Neuronal stem cell (in vitro differentiated cells): ENCODE results near the gene CAND1.

ENCODE experiments used
- DNase-seq: peaks from one replicate; pipeline ENCODE4 v3.0.0-alpha.2; 2013; ENCODE audit warnings: low spot score
- H2AFZ ChIP-seq: one replicate; pipeline ENCODE4 v1.6.1; 2013; ENCODE audit warnings: mild to moderate bottlenecking, low read length, inconsistent platforms
- H2AK5ac ChIP-seq: 2 replicates; pipeline ENCODE4 v1.6.1; 2013; ENCODE audit warnings: low read depth, mild to moderate bottlenecking, inconsistent platforms, low read length, moderate library complexity, mixed read lengths
- H2BK120ac ChIP-seq: 2 replicates; pipeline ENCODE4 v1.6.1; 2013; ENCODE audit warnings: low read depth, mild to moderate bottlenecking, inconsistent platforms, low read length, moderate library complexity, mixed read lengths
- H2BK12ac ChIP-seq: one replicate; pipeline ENCODE4 v1.6.1; 2013; ENCODE audit warnings: low read length, inconsistent platforms
- H2BK15ac ChIP-seq: 2 replicates; pipeline ENCODE4 v1.6.1; 2013; ENCODE audit warnings: mild to moderate bottlenecking, low read length, inconsistent platforms, mixed read lengths
- H2BK5ac ChIP-seq: one replicate; pipeline ENCODE4 v1.6.1; 2013; ENCODE audit warnings: inconsistent platforms, mild to moderate bottlenecking, low read length, moderate library complexity
- H3K14ac ChIP-seq: one replicate; pipeline ENCODE4 v1.6.1; 2013; ENCODE audit warnings: low read length, inconsistent platforms
- H3K18ac ChIP-seq: 2 replicates; pipeline ENCODE4 v1.6.1; 2013; ENCODE audit warnings: low read length, inconsistent platforms
- H3K23ac ChIP-seq: 2 replicates; pipeline ENCODE4 v1.6.1; 2013; ENCODE audit warnings: low read depth, mild to moderate bottlenecking, mixed read lengths, low read length, inconsistent platforms; ENCODE audit not compliant: poor library complexity
- H3K27ac ChIP-seq: replicated peaks from 3 replicates; pipeline ENCODE4 v1.5.1; 2013; ENCODE audit warnings: low read length, inconsistent platforms
- H3K27me3 ChIP-seq, 3 experiments: 2 replicates each; pipeline ENCODE4 v1.6.1; 2013; ENCODE audit warnings: low read length in 3 of 3, mild to moderate bottlenecking in 2 of 3, inconsistent platforms in 1 of 3, low read depth in 1 of 3, mixed read lengths in 1 of 3, moderate library complexity in 1 of 3; ENCODE audit not compliant: control insufficient read depth in 3 of 3, insufficient read depth in 3 of 3
- H3K36me3 ChIP-seq, 2 donors: replicated peaks in 1 of 2; 2 replicates each; pipeline ENCODE4 v1.6.1; 2013; ENCODE audit warnings: low read length in 2 of 2; ENCODE audit not compliant: control insufficient read depth in 2 of 2, insufficient read depth in 2 of 2
- H3K4ac ChIP-seq: 2 replicates; pipeline ENCODE4 v1.6.1; 2013; ENCODE audit warnings: inconsistent platforms, mild to moderate bottlenecking, low read length, moderate library complexity
- H3K4me1 ChIP-seq, 2 donors: 1 replicate in 1 of 2; 2 replicates in 1 of 2; pipeline ENCODE4 v1.6.1; 2013; ENCODE audit warnings: low read length in 2 of 2, low read depth in 1 of 2; ENCODE audit not compliant: control insufficient read depth in 2 of 2, insufficient read depth in 1 of 2
- H3K4me2 ChIP-seq: one replicate; pipeline ENCODE4 v1.6.1; 2013; ENCODE audit warnings: mild to moderate bottlenecking, low read length, inconsistent platforms; ENCODE audit not compliant: insufficient read depth, poor library complexity, severe bottlenecking
- H3K4me3 ChIP-seq, 2 donors: 2 replicates each; pipeline ENCODE4 v1.5.1; 2013; ENCODE audit warnings: low read length in 2 of 2, mild to moderate bottlenecking in 2 of 2, inconsistent platforms in 1 of 2, moderate library complexity in 1 of 2
- H3K79me1 ChIP-seq: one replicate; pipeline ENCODE4 v1.6.1; 2013; ENCODE audit warnings: low read depth, mild to moderate bottlenecking, inconsistent platforms, low read length, moderate library complexity
- H3K9ac ChIP-seq: one replicate; pipeline ENCODE4 v1.6.1; 2013; ENCODE audit warnings: mild to moderate bottlenecking, low read depth, low read length, inconsistent platforms; ENCODE audit not compliant: poor library complexity
- H3K9me3 ChIP-seq, 2 donors: replicated peaks in 1 of 2; 2 replicates each; pipeline versions ENCODE3 to v1.6.1; 2013; ENCODE audit warnings: low read length in 2 of 2, mild to moderate bottlenecking in 2 of 2, inconsistent platforms in 1 of 2, low read depth in 1 of 2, mixed read lengths in 1 of 2, moderate library complexity in 1 of 2; ENCODE audit not compliant: control insufficient read depth in 2 of 2, insufficient read depth in 1 of 2
- H4K8ac ChIP-seq: one replicate; pipeline ENCODE4 v1.6.1; 2013; ENCODE audit warnings: low read depth, mild to moderate bottlenecking, inconsistent platforms, low read length, moderate library complexity
- H4K91ac ChIP-seq: one replicate; pipeline ENCODE4 v1.6.1; 2013; ENCODE audit warnings: low read length, low read depth, mild to moderate bottlenecking, inconsistent platforms; ENCODE audit not compliant: poor library complexity
- WGBS, 2 donors: extraction: QIAGEN DNeasy Blood & Tissue Kit; methylation state at CpG; one replicate each; pipeline ENCODE4 v1.1.7; 2013; ENCODE audit warnings: missing lambda C conversion rate in 2 of 2, mixed read lengths in 1 of 2; ENCODE audit not compliant: insufficient read length in 2 of 2, insufficient replicate concordance in 1 of 2; ENCODE audit errors: extremely low coverage in 2 of 2; 5-methylcytosine and 5-hydroxymethylcytosine counted together

Gene CAND1

GRCh38 chr12:67348683-67349082, 79.5 kb downstream of the CAND1 start:
- H3K4me3 ChIP-seq: no peak overlapping the region
- no peaks in the 10 kb centered on the region for H3K36me3 ChIP-seq
- no peak overlapping the region for H3K4me2 ChIP-seq
- H3K4ac ChIP-seq: no peak overlapping the region
- H3K79me1 ChIP-seq: no peaks in the 10 kb centered on the region
- H3K4me1 ChIP-seq: no peaks in the 10 kb centered on the region
- H3K9me3 ChIP-seq: peaks cover 0 to 2% of the 10 kb centered on the region in 2 donors
- H3K18ac ChIP-seq: no peak overlapping the region
- no peaks in the 10 kb centered on the region for H3K27me3 ChIP-seq
- H3K14ac ChIP-seq: no peak overlapping the region
- H2BK5ac ChIP-seq: no peak overlapping the region
- no peak overlapping the region for H2BK120ac ChIP-seq
- no CpG with 5 or more reads among the region's 2 CpGs for WGBS, 2 donors
- H3K27ac ChIP-seq: no peak overlapping the region
- no peak overlapping the region for H2BK12ac ChIP-seq
- no peak overlapping the region for H4K8ac ChIP-seq
- no peak for DNase-seq
- H2AK5ac ChIP-seq: no peak overlapping the region
- no peak overlapping the region for H3K9ac ChIP-seq
- H2BK15ac ChIP-seq: no peak overlapping the region
- no peak overlapping the region for H3K23ac ChIP-seq
- no peak overlapping the region for H4K91ac ChIP-seq
- H2AFZ ChIP-seq: no peak overlapping the region

GRCh38 chr12:67352682-67353081, 83.5 kb downstream of the CAND1 start:
- Histone ChIP-seq H3K9me3 (peaks cover 0 to 2% of the 10 kb centered on the region in 2 donors), H3K9ac (no peak overlapping the region), H3K23ac (no peak overlapping the region), H4K91ac (no peak overlapping the region), H2AFZ (no peak overlapping the region), H2AK5ac (no peak overlapping the region), H3K4me1 (no peaks in the 10 kb centered on the region), H3K27ac (no peak overlapping the region), H3K36me3 (no peaks in the 10 kb centered on the region), H2BK5ac (no peak overlapping the region), H3K27me3 (no peaks in the 10 kb centered on the region), H2BK120ac (no peak overlapping the region), H3K4me3 (no peak overlapping the region), H2BK15ac (no peak overlapping the region), H3K4ac (no peak overlapping the region), H3K79me1 (no peaks in the 10 kb centered on the region), H3K18ac (no peak overlapping the region), H3K4me2 (no peak overlapping the region), H3K14ac (no peak overlapping the region), H2BK12ac (no peak overlapping the region), H4K8ac (no peak overlapping the region)
- DNase-seq: no peak
- WGBS, 2 donors: no CpG with 5 or more reads among the region's 2 CpGs

GRCh38 chr12:67354322-67354721, 85.2 kb downstream of the CAND1 start:
- H3K4me3 ChIP-seq: no peak overlapping the region
- no peak overlapping the region for H3K4ac ChIP-seq
- H3K27ac ChIP-seq: no peak overlapping the region
- H3K9me3 ChIP-seq: peaks cover 0 to 2% of the 10 kb centered on the region in 2 donors
- H2BK12ac ChIP-seq: no peak overlapping the region
- H3K79me1 ChIP-seq: no peaks in the 10 kb centered on the region
- no peaks in the 10 kb centered on the region for H3K4me1 ChIP-seq
- no peak overlapping the region for H2AFZ ChIP-seq
- no peak overlapping the region for H4K91ac ChIP-seq
- H3K14ac ChIP-seq: no peak overlapping the region
- DNase-seq: no peak
- H2BK5ac ChIP-seq: no peak overlapping the region
- no peak overlapping the region for H3K18ac ChIP-seq
- no peaks in the 10 kb centered on the region for H3K27me3 ChIP-seq
- no peak overlapping the region for H4K8ac ChIP-seq
- H3K4me2 ChIP-seq: no peak overlapping the region
- H3K23ac ChIP-seq: no peak overlapping the region
- no peak overlapping the region for H3K9ac ChIP-seq
- WGBS, 2 donors: no CpG with 5 or more reads among the region's 5 CpGs
- H2BK120ac ChIP-seq: no peak overlapping the region
- H3K36me3 ChIP-seq: no peaks in the 10 kb centered on the region
- H2BK15ac ChIP-seq: no peak overlapping the region
- H2AK5ac ChIP-seq: no peak overlapping the region

- Histone ChIP-seq H3K9me3 (peaks cover 0 to 2% of the 10 kb centered on the region in 2 donors), H2AK5ac (no peak overlapping the region), H2AFZ (no peak overlapping the region), H3K14ac (no peak overlapping the region), H2BK12ac (no peak overlapping the region), H3K4me3 (no peak overlapping the region), H4K8ac (no peak overlapping the region), H3K18ac (no peak overlapping the region), H3K9ac (no peak overlapping the region), H3K27ac (no peak overlapping the region), H3K4ac (no peak overlapping the region), H4K91ac (no peak overlapping the region), H2BK120ac (no peak overlapping the region), H2BK15ac (no peak overlapping the region), H3K27me3 (no peaks in the 10 kb centered on the region), H3K4me2 (no peak overlapping the region), H2BK5ac (no peak overlapping the region), H3K79me1 (no peaks in the 10 kb centered on the region), H3K23ac (no peak overlapping the region), H3K36me3 (no peaks in the 10 kb centered on the region), H3K4me1 (no peaks in the 10 kb centered on the region)
- no peak for DNase-seq
- WGBS, 2 donors: no CpG with 5 or more reads among the region's 1 CpG
Measured at GRCh38 chr12:67354966-67355365, 85.8 kb downstream of the CAND1 start.
